Uterus (tissue), 2 donors: ENCODE results near the gene UQCRC1.

Experiments
- CTCF ChIP-seq, 4 experiments: fragments of 200-600 bp in 2 of 4; fragments of 450-650 bp in 2 of 4; sonication (generic) in 2 of 4; IDR thresholded peaks; one replicate each; pipeline ENCODE4 v1.5.1; 2016 to 2019; ENCODE audit warnings: antibody characterized with exemption in 4 of 4, mild to moderate bottlenecking in 2 of 4, moderate library complexity in 1 of 4
- POLR2A ChIP-seq, 2 donors: fragments of 450-650 bp; IDR thresholded peaks; one replicate each; pipeline ENCODE4 v1.6.1; 2016; ENCODE audit warnings: antibody characterized with exemption in 2 of 2, mild to moderate bottlenecking in 1 of 2, moderate library complexity in 1 of 2

- no peak for TF ChIP-seq CTCF (IDR thresholded peaks at IDR 0.05)
- TF ChIP-seq POLR2A (IDR thresholded peaks at IDR 0.05): no peak
These were observed 35.4 kb downstream of the UQCRC1 start for GRCh38 chr3:48573973-48574585.
